A549 (cell line): ENCODE results near the gene PEX14. TPM values are rescaled to one million over a fixed set of nuclear protein-coding genes. Genes with fewer than 3 reads are reported as not detected.

Experiments
- ATAC-seq, 2 experiments: fragments of 200-7000 bp in 1 of 2; fragments of >200 bp in 1 of 2; cut with Nextera tagmentation in 1 of 2; cut with Tn5 transposase in 1 of 2; 3 replicates each; pipeline versions ENCODE4 v1.8.0 to v1.9.1; 2018 to 2020; ENCODE audit warnings: mild to moderate bottlenecking in 1 of 2, moderate library complexity in 1 of 2
- CTCF ChIA-PET: fragments of 300-600 bp; sonication (Branson Sonifier 250); formaldehyde crosslinking; extraction: SDS; loops from one replicate; lab custom pipeline; 2021; ENCODE audit warnings: antibody characterized with exemption, inconsistent platforms; lab: Yijun Ruan, JAX
- POLR2A ChIA-PET: fragments of 350-600 bp; formaldehyde crosslinking; extraction: SDS; loops from one replicate; lab custom pipeline; 2021; ENCODE audit warnings: antibody characterized with exemption, inconsistent platforms; lab: Yijun Ruan, JAX
- DNase-seq, 2 experiments: peaks; one replicate each; pipeline versions ENCODE4 v3.0.0 to v3.0.0-alpha.2; 2011 to 2016; ENCODE audit warnings: low read depth in 1 of 2, low spot score in 1 of 2
- FAIRE-seq: peaks from 2 replicates; lab custom pipeline; 2011; peaks lifted over from hg19 to GRCh38; lab: Jason Lieb, UNC
- H3K27ac ChIP-seq, 2 experiments: fragments of >200 bp; sonication (Bioruptor Twin); formaldehyde crosslinking; 3 replicates each; pipeline ENCODE4 v1.5.1; 2016 to 2017
- H3K4me1 ChIP-seq: fragments of >200 bp; sonication (Bioruptor Twin); formaldehyde crosslinking; 3 replicates; pipeline ENCODE4 v1.6.1; 2016
- H3K4me2 ChIP-seq: fragments of >200 bp; sonication (Bioruptor Twin); formaldehyde crosslinking; 3 replicates; pipeline ENCODE4 v1.6.1; 2016
- H3K4me3 ChIP-seq: fragments of >200 bp; sonication (Bioruptor Twin); formaldehyde crosslinking; 3 replicates; pipeline ENCODE4 v1.5.1; 2016
- H3K9me3 ChIP-seq: fragments of >200 bp; sonication (Bioruptor Twin); formaldehyde crosslinking; 3 replicates; pipeline ENCODE4 v1.6.1; 2016
- BCL3 ChIP-seq: fragments of >200 bp; sonication (Bioruptor Twin); formaldehyde crosslinking; IDR thresholded peaks from 3 replicates; pipeline ENCODE4 v1.6.1; 2016
- BHLHE40 ChIP-seq: IDR thresholded peaks from 2 replicates; pipeline ENCODE4 v1.6.1; 2012; ENCODE audit warnings: low read depth, low read length, inconsistent platforms
- CEBPB ChIP-seq, 2 experiments: fragments of >200 bp in 1 of 2; sonication (Bioruptor Twin) in 1 of 2; formaldehyde crosslinking in 1 of 2; IDR thresholded peaks; 2 replicates each; pipeline ENCODE4 v1.6.1; 2012 to 2016
- CHD2 ChIP-seq: fragments of 150-350 bp; IDR thresholded peaks from 2 replicates; pipeline ENCODE4 v1.6.1; 2014; ENCODE audit warnings: low read length; ENCODE audit not compliant: partially characterized antibody
- CHD4 ChIP-seq: fragments of 200-600 bp; sonication (generic); IDR thresholded peaks from 2 replicates; pipeline ENCODE4 v1.6.1; 2016; ENCODE audit warnings: antibody characterized with exemption, mild to moderate bottlenecking, borderline replicate concordance
- ELK1 ChIP-seq: fragments of 150-350 bp; IDR thresholded peaks from 2 replicates; pipeline ENCODE4 v1.6.1; 2014; ENCODE audit warnings: low read depth, mild to moderate bottlenecking, low read length
- ESRRA ChIP-seq: fragments of 150-350 bp; IDR thresholded peaks from 2 replicates; pipeline ENCODE4 v1.6.1; 2014; ENCODE audit warnings: mild to moderate bottlenecking, low read length, borderline replicate concordance
- FOSB ChIP-seq: fragments of 250-450 bp; sonication (Bioruptor Pico); IDR thresholded peaks from 2 replicates; pipeline ENCODE4 v1.5.0; 2020; ENCODE audit warnings: mild to moderate bottlenecking, moderate library complexity
- HEYL ChIP-seq: fragments of 250-450 bp; sonication (Bioruptor Pico); IDR thresholded peaks from 2 replicates; pipeline ENCODE4 v1.8.0; 2021; ENCODE audit warnings: mild to moderate bottlenecking, moderate library complexity
- HMGXB4 ChIP-seq: fragments of 250-450 bp; sonication (Bioruptor Pico); IDR thresholded peaks from 2 replicates; pipeline ENCODE4 v1.5.0; 2021; ENCODE audit warnings: mild to moderate bottlenecking, moderate library complexity, borderline replicate concordance
- JUNB ChIP-seq: fragments of >200 bp; sonication (Bioruptor Twin); formaldehyde crosslinking; IDR thresholded peaks from 2 replicates; pipeline ENCODE4 v1.6.1; 2016
- KDM1A ChIP-seq: fragments of 200-600 bp; sonication (generic); IDR thresholded peaks from 2 replicates; pipeline ENCODE4 v1.6.1; 2016; ENCODE audit warnings: low read depth, mild to moderate bottlenecking
- MAFK ChIP-seq: fragments of 450-650 bp; IDR thresholded peaks from 2 replicates; pipeline ENCODE4 v1.6.1; 2014; ENCODE audit not compliant: partially characterized antibody
- MAZ ChIP-seq: fragments of 150-350 bp; IDR thresholded peaks from 2 replicates; pipeline ENCODE4 v1.6.1; 2014; ENCODE audit warnings: antibody characterized with exemption, low read depth, low read length, borderline replicate concordance
- NPAS2 ChIP-seq: fragments of 250-450 bp; sonication (Bioruptor Pico); IDR thresholded peaks from 2 replicates; pipeline ENCODE4 v1.8.0; 2022; ENCODE audit warnings: mild to moderate bottlenecking, moderate library complexity, borderline replicate concordance
- PBX3 ChIP-seq: IDR thresholded peaks from 2 replicates; pipeline ENCODE4 v1.6.1; 2012
- RCOR1 ChIP-seq: fragments of 150-350 bp; IDR thresholded peaks from 2 replicates; pipeline ENCODE4 v1.6.1; 2014; ENCODE audit warnings: antibody characterized with exemption, low read length, low read depth
- USF2 ChIP-seq: fragments of 450-650 bp; IDR thresholded peaks from 2 replicates; pipeline ENCODE4 v1.6.1; 2014; ENCODE audit warnings: antibody characterized with exemption
- ZFP36 ChIP-seq: fragments of 450-650 bp; IDR thresholded peaks from 2 replicates; pipeline ENCODE4 v1.6.1; 2014; ENCODE audit warnings: borderline replicate concordance; ENCODE audit not compliant: partially characterized antibody
- WGBS: methylation state at CpG from one replicate; pipeline ENCODE4 v1.1.6; 2017; ENCODE audit errors: missing lambda C conversion rate; 5-methylcytosine and 5-hydroxymethylcytosine counted together
- polyA plus RNA-seq, 4 experiments: library from polyadenylated mRNA; depleted of rRNA in 3 of 4; stranded (reverse); fragments of >200 nt; fragmentation: RNase III in 1 of 4; extraction: RNeasy Plus Mini Kit Qiagen cat#74134 plus additional on column Dnase treatment in 1 of 4; gene quantifications; 2 replicates in 3 of 4; 3 replicates in 1 of 4; pipeline ENCODE4 v1.2.3, GENCODE V29; 2011 to 2017

The PEX14 gene
- polyA plus RNA-seq, 2 of the 4 experiments (the other 2 are of a cell fraction): 7.7 to 15.0 TPM

- WGBS: 96% methylated on average over 5 of the region's 13 CpGs
- ATAC-seq (no peak), DNase-seq (no peak), FAIRE-seq (no peak)
- POLR2A ChIA-PET: no interaction called here
- no peak for TF ChIP-seq PBX3
- no peak for TF ChIP-seq BHLHE40
- no peak for TF ChIP-seq MAZ
- no peak for TF ChIP-seq NPAS2 (CRISPR knock-in tag)
- no peak for TF ChIP-seq HMGXB4 (CRISPR knock-in tag)
- TF ChIP-seq RCOR1: no peak
- no peak for TF ChIP-seq BCL3
- TF ChIP-seq JUNB: no peak
- TF ChIP-seq ZFP36: no peak
- TF ChIP-seq CHD4: no peak
- CTCF ChIA-PET: no interaction called here
- Histone ChIP-seq H3K4me2 (no peak overlapping the region), H3K4me1 (no peaks in the 10 kb centered on the region; the same call in 2 of the 3 replicates), H3K4me3 (no peak overlapping the region), H3K27ac (no peak overlapping the region), H3K9me3 (no peaks in the 10 kb centered on the region)
Measured at GRCh38 chr1:10630661-10631120, 155.9 kb downstream of the PEX14 start.

DNA sequence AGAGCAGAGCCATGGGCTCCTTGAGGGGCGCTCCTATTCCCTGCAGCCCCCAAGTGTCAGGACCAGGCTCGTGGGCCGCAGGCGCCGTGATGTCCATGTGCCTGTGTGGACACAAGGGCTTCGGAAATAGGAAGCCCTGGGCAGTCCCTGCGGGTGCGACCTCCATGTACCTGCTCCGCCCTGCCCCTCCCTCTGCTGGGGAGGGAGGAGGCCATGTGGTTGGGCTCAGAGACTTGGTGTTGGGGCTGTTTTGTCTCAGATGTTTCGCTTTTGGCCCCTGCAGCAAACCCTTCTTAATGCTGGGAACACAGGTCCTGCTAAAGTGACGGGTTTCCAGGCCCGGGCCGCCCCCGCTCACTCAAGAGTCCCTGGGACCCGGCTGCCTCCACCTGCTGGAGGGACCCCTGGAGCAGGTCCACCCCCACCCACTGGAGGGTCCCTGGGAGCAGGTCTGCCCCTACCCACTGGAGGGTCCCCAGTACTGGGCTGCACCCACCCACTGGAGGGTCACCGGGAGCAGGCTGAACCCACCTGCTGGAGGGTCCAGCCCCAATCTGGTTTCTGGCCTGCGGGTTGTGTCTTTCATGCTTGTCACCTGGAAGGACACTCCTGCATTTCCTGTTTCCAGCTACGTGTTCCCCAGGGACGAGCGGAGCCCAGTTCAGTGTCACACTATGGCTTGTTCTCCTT, 156.5 kb downstream of the PEX14 start:
- TF ChIP-seq CHD2 (no peak), CEBPB (IDR thresholded peaks at IDR 0.05) (no peak), USF2 (no peak), ELK1 (no peak), ESRRA (no peak), FOSB (CRISPR knock-in tag) (no peak), KDM1A (no peak), MAFK (no peak), HEYL (no peak)
- ChIA-PET CTCF (interaction anchor here (1.2 kb wide), 1 partner anchor 215 kb away, joined by 4 read pairs; no protein-coding TSS in a partner anchor), POLR2A (no interaction called here)
- H3K27ac ChIP-seq: no peak overlapping the region
- H3K4me2 ChIP-seq: no peak overlapping the region
- no peaks in the 10 kb centered on the region for H3K9me3 ChIP-seq
- ATAC-seq: no peak
- no peaks in the 10 kb centered on the region; the same call in 2 of the 3 replicates for H3K4me1 ChIP-seq
- DNase-seq: no peak
- no peak overlapping the region for H3K4me3 ChIP-seq
- no peak for FAIRE-seq
- 89% methylated on average over 15 of the region's 20 CpGs for WGBS
